Measurements from ENCODE around the gene SLN.

SLN gene

GRCh38 chr11:107731941-107732688 lies 20.3 kb upstream of the SLN start:
- no peak overlapping the region for H2BK15ac ChIP-seq (ENCODE audit: low read length)
- H3K9ac ChIP-seq (ENCODE audit: low read depth, low read length, poor library complexity) = no peak overlapping the region
- no peak overlapping the region for H3K23ac ChIP-seq (ENCODE audit: low read depth, low read length, poor library complexity)
- no peaks in the 10 kb centered on the region for H3K9me3 ChIP-seq (replicated peaks in 1 of 2; ENCODE audit: control insufficient read depth in 2 of 2, insufficient read depth in 1 of 2, low read depth in 1 of 2, low read length in 2 of 2)
- no peaks in the 10 kb centered on the region for H3K79me1 ChIP-seq (ENCODE audit: low read depth, low read length)
- no peak overlapping the region for H2BK12ac ChIP-seq (ENCODE audit: low read length)
- WGBS, 2 donors (ENCODE audit: extremely low coverage in 2 of 2, insufficient read length in 2 of 2, insufficient replicate concordance in 1 of 2) = no CpG with 5 or more reads among the region's 12 CpGs
- no peak overlapping the region for H3K4me2 ChIP-seq (ENCODE audit: insufficient read depth, low read length, poor library complexity, severe bottlenecking)
- no peak for DNase-seq (ENCODE audit: low spot score)
- H3K4me1 ChIP-seq (ENCODE audit: control insufficient read depth in 2 of 2, insufficient read depth in 1 of 2, low read depth in 1 of 2, low read length in 2 of 2) = no peaks in the 10 kb centered on the region
- no peak overlapping the region for H2AK5ac ChIP-seq (ENCODE audit: low read depth, low read length)
- H3K4me3 ChIP-seq (ENCODE audit: low read length in 2 of 2) = no peak overlapping the region
- no peak overlapping the region for H4K8ac ChIP-seq (ENCODE audit: low read depth, low read length)
- H3K27me3 ChIP-seq (ENCODE audit: control insufficient read depth in 3 of 3, insufficient read depth in 3 of 3, low read depth in 1 of 3, low read length in 3 of 3) = peaks cover 0 to 10% (median 0%) of the 10 kb centered on the region in 3 experiments
- H2BK120ac ChIP-seq (ENCODE audit: low read depth, low read length) = no peak overlapping the region
- H3K27ac ChIP-seq (replicated peaks; ENCODE audit: low read length) = no peak overlapping the region
- no peak overlapping the region for H3K4ac ChIP-seq (ENCODE audit: low read length)
- no peak overlapping the region for H3K18ac ChIP-seq (ENCODE audit: low read length)
- no peak overlapping the region for H2BK5ac ChIP-seq (ENCODE audit: low read length)
- H3K14ac ChIP-seq (ENCODE audit: low read length) = no peak overlapping the region
- H4K91ac ChIP-seq (ENCODE audit: low read depth, low read length, poor library complexity) = no peak overlapping the region
- H3K36me3 ChIP-seq (replicated peaks in 1 of 2; ENCODE audit: control insufficient read depth in 2 of 2, insufficient read depth in 2 of 2, low read length in 2 of 2) = no peaks in the 10 kb centered on the region
- no peak overlapping the region for H2AFZ ChIP-seq (ENCODE audit: low read length)

- H4K91ac ChIP-seq (ENCODE audit: low read depth, low read length, poor library complexity) = no peak overlapping the region
- H2AK5ac ChIP-seq (ENCODE audit: low read depth, low read length) = no peak overlapping the region
- H3K36me3 ChIP-seq (replicated peaks in 1 of 2; ENCODE audit: control insufficient read depth in 2 of 2, insufficient read depth in 2 of 2, low read length in 2 of 2) = no peaks in the 10 kb centered on the region
- no peak overlapping the region for H2AFZ ChIP-seq (ENCODE audit: low read length)
- H3K9ac ChIP-seq (ENCODE audit: low read depth, low read length, poor library complexity) = no peak overlapping the region
- H3K18ac ChIP-seq (ENCODE audit: low read length) = no peak overlapping the region
- H3K4ac ChIP-seq (ENCODE audit: low read length) = no peak overlapping the region
- no peak overlapping the region for H3K14ac ChIP-seq (ENCODE audit: low read length)
- H3K79me1 ChIP-seq (ENCODE audit: low read depth, low read length) = no peaks in the 10 kb centered on the region
- H3K27ac ChIP-seq (replicated peaks; ENCODE audit: low read length) = no peak overlapping the region
- no peak overlapping the region for H2BK15ac ChIP-seq (ENCODE audit: low read length)
- H4K8ac ChIP-seq (ENCODE audit: low read depth, low read length) = no peak overlapping the region
- H3K27me3 ChIP-seq (ENCODE audit: control insufficient read depth in 3 of 3, insufficient read depth in 3 of 3, low read depth in 1 of 3, low read length in 3 of 3) = peaks cover 0 to 32% (median 0%) of the 10 kb centered on the region in 3 experiments
- H3K4me1 ChIP-seq (ENCODE audit: control insufficient read depth in 2 of 2, insufficient read depth in 1 of 2, low read depth in 1 of 2, low read length in 2 of 2) = peaks cover 0 to 3% of the 10 kb centered on the region in 2 donors
- DNase-seq (ENCODE audit: low spot score) = no peak
- no peak overlapping the region for H3K23ac ChIP-seq (ENCODE audit: low read depth, low read length, poor library complexity)
- H3K4me3 ChIP-seq (ENCODE audit: low read length in 2 of 2) = no peak overlapping the region
- no peaks in the 10 kb centered on the region for H3K9me3 ChIP-seq (replicated peaks in 1 of 2; ENCODE audit: control insufficient read depth in 2 of 2, insufficient read depth in 1 of 2, low read depth in 1 of 2, low read length in 2 of 2)
- no peak overlapping the region for H2BK120ac ChIP-seq (ENCODE audit: low read depth, low read length)
- no peak overlapping the region for H2BK5ac ChIP-seq (ENCODE audit: low read length)
- H2BK12ac ChIP-seq (ENCODE audit: low read length) = no peak overlapping the region
- no peak overlapping the region for H3K4me2 ChIP-seq (ENCODE audit: insufficient read depth, low read length, poor library complexity, severe bottlenecking)
Observed at GRCh38 chr11:107722662-107723061, 10.8 kb upstream of the SLN start.

- H2BK15ac ChIP-seq (ENCODE audit: low read length) = no peak overlapping the region
- no peak overlapping the region for H3K4me2 ChIP-seq (ENCODE audit: insufficient read depth, low read length, poor library complexity, severe bottlenecking)
- no peak overlapping the region for H4K8ac ChIP-seq (ENCODE audit: low read depth, low read length)
- H3K4me3 ChIP-seq (ENCODE audit: low read length in 2 of 2) = no peak overlapping the region
- peaks cover 0 to 3% of the 10 kb centered on the region in 2 donors for H3K4me1 ChIP-seq (ENCODE audit: control insufficient read depth in 2 of 2, insufficient read depth in 1 of 2, low read depth in 1 of 2, low read length in 2 of 2)
- H3K4ac ChIP-seq (ENCODE audit: low read length) = no peak overlapping the region
- no peak overlapping the region for H2BK120ac ChIP-seq (ENCODE audit: low read depth, low read length)
- H3K14ac ChIP-seq (ENCODE audit: low read length) = no peak overlapping the region
- H3K23ac ChIP-seq (ENCODE audit: low read depth, low read length, poor library complexity) = no peak overlapping the region
- no CpG with 5 or more reads among the region's 2 CpGs for WGBS, 2 donors (ENCODE audit: extremely low coverage in 2 of 2, insufficient read length in 2 of 2, insufficient replicate concordance in 1 of 2)
- H4K91ac ChIP-seq (ENCODE audit: low read depth, low read length, poor library complexity) = no peak overlapping the region
- H2AK5ac ChIP-seq (ENCODE audit: low read depth, low read length) = no peak overlapping the region
- no peak overlapping the region for H3K9ac ChIP-seq (ENCODE audit: low read depth, low read length, poor library complexity)
- H2AFZ ChIP-seq (ENCODE audit: low read length) = no peak overlapping the region
- DNase-seq (ENCODE audit: low spot score) = no peak
- no peak overlapping the region for H2BK12ac ChIP-seq (ENCODE audit: low read length)
- H3K79me1 ChIP-seq (ENCODE audit: low read depth, low read length) = no peaks in the 10 kb centered on the region
- no peaks in the 10 kb centered on the region for H3K36me3 ChIP-seq (replicated peaks in 1 of 2; ENCODE audit: control insufficient read depth in 2 of 2, insufficient read depth in 2 of 2, low read length in 2 of 2)
- no peak overlapping the region for H2BK5ac ChIP-seq (ENCODE audit: low read length)
- H3K9me3 ChIP-seq (replicated peaks in 1 of 2; ENCODE audit: control insufficient read depth in 2 of 2, insufficient read depth in 1 of 2, low read depth in 1 of 2, low read length in 2 of 2) = no peaks in the 10 kb centered on the region
- H3K27ac ChIP-seq (replicated peaks; ENCODE audit: low read length) = no peak overlapping the region
- no peak overlapping the region for H3K18ac ChIP-seq (ENCODE audit: low read length)
- peaks cover 0 to 32% (median 0%) of the 10 kb centered on the region in 3 experiments for H3K27me3 ChIP-seq (ENCODE audit: control insufficient read depth in 3 of 3, insufficient read depth in 3 of 3, low read depth in 1 of 3, low read length in 3 of 3)
Observed at GRCh38 chr11:107721207-107721606, 9.4 kb upstream of the SLN start.

- H3K27ac ChIP-seq (replicated peaks; ENCODE audit: low read length) = no peak overlapping the region
- WGBS, 2 donors (ENCODE audit: extremely low coverage in 2 of 2, insufficient read length in 2 of 2, insufficient replicate concordance in 1 of 2) = no CpG with 5 or more reads among the region's 2 CpGs
Observed at GRCh38 chr11:107720303-107720774, 8.5 kb upstream of the SLN start.

More at GRCh38 chr11:107720303-107720774, 8.5 kb upstream of the SLN start:
- no peak overlapping the region for H4K8ac ChIP-seq (ENCODE audit: low read depth, low read length)
- H2AK5ac ChIP-seq (ENCODE audit: low read depth, low read length) = no peak overlapping the region
- H3K4me3 ChIP-seq (ENCODE audit: low read length in 2 of 2) = no peak overlapping the region
- no peak overlapping the region for H2BK15ac ChIP-seq (ENCODE audit: low read length)
- H3K4me2 ChIP-seq (ENCODE audit: insufficient read depth, low read length, poor library complexity, severe bottlenecking) = no peak overlapping the region
- H2BK12ac ChIP-seq (ENCODE audit: low read length) = no peak overlapping the region
- no peaks in the 10 kb centered on the region for H3K36me3 ChIP-seq (replicated peaks in 1 of 2; ENCODE audit: control insufficient read depth in 2 of 2, insufficient read depth in 2 of 2, low read length in 2 of 2)
- H3K14ac ChIP-seq (ENCODE audit: low read length) = no peak overlapping the region
- no peak overlapping the region for H4K91ac ChIP-seq (ENCODE audit: low read depth, low read length, poor library complexity)
- no peaks in the 10 kb centered on the region for H3K9me3 ChIP-seq (replicated peaks in 1 of 2; ENCODE audit: control insufficient read depth in 2 of 2, insufficient read depth in 1 of 2, low read depth in 1 of 2, low read length in 2 of 2)
- H2AFZ ChIP-seq (ENCODE audit: low read length) = no peak overlapping the region
- no peaks in the 10 kb centered on the region for H3K79me1 ChIP-seq (ENCODE audit: low read depth, low read length)
- H3K18ac ChIP-seq (ENCODE audit: low read length) = no peak overlapping the region
- H3K4ac ChIP-seq (ENCODE audit: low read length) = no peak overlapping the region
- no peak overlapping the region for H2BK5ac ChIP-seq (ENCODE audit: low read length)
- H3K27me3 ChIP-seq (ENCODE audit: control insufficient read depth in 3 of 3, insufficient read depth in 3 of 3, low read depth in 1 of 3, low read length in 3 of 3) = peaks cover 0 to 34% (median 0%) of the 10 kb centered on the region in 3 experiments
- H3K9ac ChIP-seq (ENCODE audit: low read depth, low read length, poor library complexity) = no peak overlapping the region
- peaks cover 0 to 3% of the 10 kb centered on the region in 2 donors for H3K4me1 ChIP-seq (ENCODE audit: control insufficient read depth in 2 of 2, insufficient read depth in 1 of 2, low read depth in 1 of 2, low read length in 2 of 2)
- no peak overlapping the region for H3K23ac ChIP-seq (ENCODE audit: low read depth, low read length, poor library complexity)
- H2BK120ac ChIP-seq (ENCODE audit: low read depth, low read length) = no peak overlapping the region
- no peak for DNase-seq (ENCODE audit: low spot score)
